Anterior cingulate cortex (tissue), 58 donors: ENCODE results near the gene NELFB.

Experiments
- DNase-seq, 58 donors: peaks; one replicate each; lab custom pipeline; 2025; lab: John Stamatoyannopoulos, UW

NELFB gene

GRCh38 chr9:137321726-137322361 lies 66.7 kb downstream of the NELFB start:
- DNase-seq, result no peak
